Dermis microvascular lymphatic vessel endothelial cell (primary cell): ENCODE results near the gene SLC14A1. TPM values are rescaled to one million over a fixed set of nuclear protein-coding genes. Genes with fewer than 3 reads are reported as not detected.

Source experiments
- DNase-seq, 2 donors: peaks; one replicate each; pipeline versions ENCODE4 v3.0.0 to v3.0.0-alpha.2; 2010; ENCODE audit warnings: low read depth in 2 of 2
- total RNA-seq: library from RNA; depleted of rRNA; stranded (reverse); fragments of >200 nt; gene quantifications from 2 replicates; pipeline ENCODE4 v1.2.1, GENCODE V29; 2014

The SLC14A1 gene
- total RNA-seq, 1 donor from 2014 or later = not detected

DNA sequence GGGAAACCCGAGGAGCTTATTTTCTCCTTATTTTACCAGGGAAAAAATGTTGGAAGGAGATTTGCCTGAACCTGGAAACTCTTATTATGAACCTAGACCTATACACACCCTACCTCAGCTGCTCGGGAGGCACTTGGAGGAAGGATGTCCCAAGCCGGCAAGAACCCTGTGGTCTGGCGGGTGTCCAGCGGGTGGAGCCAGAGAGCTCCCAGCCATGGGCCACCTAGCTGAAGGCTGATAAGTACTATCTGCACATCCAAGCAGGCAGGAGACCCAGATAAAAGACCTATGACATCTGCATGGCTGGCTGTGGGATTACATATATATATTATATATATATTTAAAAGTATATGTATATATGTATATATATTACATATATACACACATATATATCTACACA is 1.1 kb upstream of the SLC14A1 start:
- peak; percentile 54 to 78 for DNase-seq

DNA sequence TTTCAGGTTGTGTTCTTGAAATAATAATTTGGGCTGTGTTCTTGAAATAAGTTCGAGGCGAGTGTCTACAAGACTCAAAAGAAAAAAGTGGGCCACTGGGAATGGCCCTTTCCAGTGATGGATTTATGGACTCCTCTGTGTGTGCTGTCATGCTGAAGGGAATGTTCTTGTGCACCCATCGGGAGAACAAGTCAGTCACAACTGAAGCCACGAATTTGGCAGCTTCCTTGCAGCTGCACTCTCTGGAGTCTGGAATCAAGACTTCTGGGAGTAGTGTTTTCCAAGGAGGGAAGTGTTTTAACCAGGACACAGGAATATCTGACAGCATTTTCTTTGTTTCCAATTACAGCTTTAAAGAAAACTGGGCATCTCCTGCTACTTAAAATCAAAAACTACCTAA is 620 bp downstream of the SLC14A1 start:
- no peak for DNase-seq

DNA sequence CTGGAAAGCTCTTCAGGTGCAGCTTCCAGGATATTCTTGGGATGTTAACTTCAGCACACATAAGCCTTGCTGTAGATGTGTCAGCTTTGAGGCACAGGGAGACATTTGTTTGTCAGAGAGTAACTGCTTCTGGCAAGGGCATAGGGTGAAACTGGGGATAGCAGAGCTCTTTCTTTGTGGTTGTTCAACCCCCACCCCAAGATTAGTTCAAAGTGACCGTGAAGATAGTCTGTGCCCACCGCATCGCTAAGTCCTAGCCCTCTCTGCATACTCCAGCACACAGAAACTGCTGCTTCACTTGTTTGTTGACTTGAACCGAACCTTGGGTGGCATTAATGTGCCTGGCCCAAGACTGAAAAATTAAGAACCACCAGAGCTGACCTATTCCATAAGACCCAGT is 1.4 kb downstream of the SLC14A1 start:
- no peak for DNase-seq

DNA sequence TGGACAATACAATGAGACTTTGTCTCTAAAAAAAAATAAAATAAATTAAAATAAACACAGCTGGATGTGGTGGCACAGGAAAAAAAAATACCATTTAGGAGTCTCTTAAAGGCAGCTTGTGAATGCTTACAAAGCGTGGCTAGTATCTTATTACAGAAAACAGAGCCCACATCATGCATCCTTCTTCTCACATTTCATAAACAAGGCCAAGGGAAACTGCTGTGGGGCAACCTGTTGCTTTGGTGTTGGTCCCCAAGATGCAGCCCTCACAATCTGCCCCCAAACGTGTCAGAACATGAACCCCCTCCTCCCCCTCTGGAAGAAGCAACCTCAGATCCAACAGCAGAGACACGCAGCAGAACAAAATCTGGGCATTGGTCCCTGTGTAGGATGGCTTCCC is 2.6 kb downstream of the SLC14A1 start:
- no peak for DNase-seq

DNA sequence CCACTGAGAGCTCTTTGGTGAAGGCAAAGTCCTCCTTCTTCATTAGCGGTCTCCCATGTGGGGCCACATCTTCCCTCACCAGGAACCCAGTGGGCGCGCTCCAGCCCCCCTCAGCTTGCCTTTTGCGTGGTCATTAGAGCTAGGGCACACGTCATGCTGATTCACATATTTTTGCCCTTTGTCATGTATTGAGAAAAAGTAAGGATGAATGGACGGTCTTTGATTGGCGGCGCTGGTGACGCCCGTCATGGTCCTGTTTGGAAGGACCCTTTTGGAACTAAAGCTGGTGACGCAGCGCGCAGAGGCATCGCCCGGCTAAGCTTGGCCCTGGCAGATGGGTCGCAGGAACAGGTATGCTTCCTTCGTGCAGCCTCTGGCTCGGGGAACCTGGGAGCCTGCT is 3.1 kb downstream of the SLC14A1 start:
- no peak for DNase-seq

DNA sequence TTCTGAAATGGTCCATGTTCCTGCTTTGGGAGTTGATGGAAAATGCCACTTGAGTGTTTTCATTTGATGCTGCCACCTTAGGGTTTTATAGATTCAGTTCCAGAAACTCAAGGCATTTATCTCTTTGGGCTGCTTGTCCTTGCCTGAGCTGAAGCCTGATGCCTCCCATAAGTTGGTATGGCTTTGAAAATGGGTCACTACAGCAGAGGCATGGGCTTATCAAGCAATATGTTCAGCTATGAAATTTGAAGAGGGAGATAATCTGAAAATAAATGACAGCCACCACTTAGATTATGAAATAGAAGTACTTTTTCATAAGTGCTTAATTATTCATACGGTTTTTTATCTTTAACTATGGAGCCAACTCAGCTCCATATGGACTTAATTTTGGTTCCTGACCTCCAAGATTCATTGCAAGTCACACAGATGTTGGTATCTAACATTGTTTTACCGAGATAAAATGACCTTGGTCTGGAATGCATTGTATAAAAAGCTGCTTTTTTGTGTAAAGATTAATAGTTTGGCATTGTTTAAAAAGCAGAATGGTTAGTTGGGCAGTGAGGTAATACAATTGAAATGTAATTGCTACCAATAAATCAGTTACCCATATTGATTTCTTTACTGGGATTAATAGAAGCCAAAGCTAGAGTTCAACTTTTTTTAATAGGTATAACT is 4.5 kb downstream of the SLC14A1 start:
- no peak for DNase-seq

DNA sequence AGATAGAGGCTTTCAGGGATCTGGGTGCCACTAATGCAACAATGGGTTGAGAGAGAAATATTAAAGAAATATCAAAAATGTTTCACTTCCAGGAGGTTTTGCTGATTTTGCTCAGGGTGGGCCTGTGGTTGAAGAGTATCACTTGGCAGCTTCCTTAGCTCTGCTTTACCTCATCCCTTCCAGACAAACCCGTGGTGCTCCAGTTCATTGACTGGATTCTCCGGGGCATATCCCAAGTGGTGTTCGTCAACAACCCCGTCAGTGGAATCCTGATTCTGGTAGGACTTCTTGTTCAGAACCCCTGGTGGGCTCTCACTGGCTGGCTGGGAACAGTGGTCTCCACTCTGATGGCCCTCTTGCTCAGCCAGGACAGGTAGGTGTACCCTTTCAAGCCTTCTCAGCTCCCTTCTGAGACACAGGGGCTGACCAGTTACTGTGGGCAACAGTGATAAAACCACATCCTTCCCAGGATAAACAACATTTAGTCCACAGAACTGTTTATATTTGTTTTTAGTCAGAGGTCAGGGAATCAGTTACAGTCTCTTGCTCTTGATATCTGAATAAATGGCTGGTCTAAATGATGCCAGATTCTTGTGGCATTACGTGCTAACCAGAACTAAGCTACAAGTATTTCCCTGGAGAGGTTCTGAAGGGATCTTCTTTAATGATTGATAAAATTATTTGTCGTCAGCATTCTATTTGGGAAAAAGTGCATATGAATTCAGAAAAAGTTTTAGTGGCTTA is 7.0 kb downstream of the SLC14A1 start:
- no peak for DNase-seq

DNA sequence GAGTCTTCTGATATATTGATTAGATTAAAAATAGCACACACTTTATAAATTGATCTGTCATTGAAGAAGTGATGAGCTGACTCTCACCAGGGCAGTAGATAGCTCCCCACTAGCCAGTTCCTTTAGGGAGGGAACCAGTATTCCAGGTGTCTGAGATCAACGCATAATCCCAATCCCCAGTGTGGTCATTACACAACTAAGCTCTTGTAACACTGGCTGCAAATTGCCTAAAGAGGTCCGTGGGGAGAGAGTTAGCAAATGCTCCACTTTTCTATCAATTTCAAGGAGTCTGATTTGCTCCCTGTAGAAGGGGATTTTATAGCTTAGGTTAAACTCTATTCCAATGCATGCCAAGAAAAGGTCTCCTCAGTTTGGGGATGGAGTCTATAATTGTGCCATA is 7.7 kb downstream of the SLC14A1 start:
- DNase-seq = no peak

DNA sequence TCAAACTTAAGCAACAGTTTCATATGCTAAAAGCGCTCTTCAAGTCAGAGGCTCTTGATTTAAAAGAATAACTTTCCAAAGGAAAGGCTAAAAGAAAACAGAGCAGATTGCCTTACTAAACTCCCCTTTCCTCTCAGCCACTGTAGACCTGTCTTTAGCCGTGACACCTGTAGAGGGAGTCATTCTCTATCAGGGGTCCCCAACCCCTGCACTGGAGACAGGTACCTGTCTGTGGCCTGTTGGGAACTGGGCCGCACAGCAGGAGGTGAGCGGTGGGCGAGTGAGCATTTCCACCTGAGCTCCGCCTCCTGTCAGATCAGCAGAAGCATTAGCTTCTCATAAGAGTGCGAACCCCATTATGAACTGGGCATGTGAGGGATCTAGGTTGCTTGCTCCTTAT is 9.6 kb downstream of the SLC14A1 start:
- no peak for DNase-seq

DNA sequence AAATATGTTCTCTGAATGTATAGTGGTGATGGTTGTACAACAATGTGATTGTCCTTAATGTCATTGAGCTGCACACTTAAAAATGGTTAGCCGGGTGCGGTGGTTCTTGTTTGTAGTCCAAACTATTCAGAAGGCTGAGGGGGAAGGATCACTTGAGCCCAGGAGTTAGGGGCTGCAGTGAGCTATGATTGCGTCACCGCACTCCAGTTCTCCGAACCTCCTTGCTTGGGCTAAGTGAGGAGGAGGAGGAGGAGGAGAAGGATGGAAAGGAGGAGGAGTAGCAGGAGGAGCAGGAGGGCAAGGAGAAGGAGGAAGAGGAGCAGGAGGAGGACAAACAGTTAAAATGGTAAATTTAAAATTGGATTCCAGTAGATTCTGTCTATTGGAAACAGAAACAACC is 10.5 kb downstream of the SLC14A1 start:
- no peak for DNase-seq

DNA sequence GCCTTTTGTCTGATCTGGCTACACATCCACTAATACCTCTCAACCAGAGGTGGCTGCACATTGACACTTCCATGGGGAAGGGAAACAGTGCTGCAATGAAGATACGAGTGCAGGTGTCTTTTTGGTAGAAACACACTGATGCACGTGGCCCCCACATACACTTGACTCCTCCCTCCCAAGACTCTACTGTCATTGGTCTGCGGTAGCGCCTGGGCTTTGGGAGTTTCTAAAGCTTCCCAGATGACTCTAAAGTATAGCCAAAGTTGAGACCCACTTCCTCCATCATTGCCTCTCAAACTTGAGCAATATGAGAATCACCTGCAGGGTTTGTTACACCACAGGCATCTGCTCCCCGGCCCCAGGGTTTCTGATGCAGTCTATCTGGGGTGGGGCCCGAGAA is 11.0 kb downstream of the SLC14A1 start:
- DNase-seq = no peak

DNA sequence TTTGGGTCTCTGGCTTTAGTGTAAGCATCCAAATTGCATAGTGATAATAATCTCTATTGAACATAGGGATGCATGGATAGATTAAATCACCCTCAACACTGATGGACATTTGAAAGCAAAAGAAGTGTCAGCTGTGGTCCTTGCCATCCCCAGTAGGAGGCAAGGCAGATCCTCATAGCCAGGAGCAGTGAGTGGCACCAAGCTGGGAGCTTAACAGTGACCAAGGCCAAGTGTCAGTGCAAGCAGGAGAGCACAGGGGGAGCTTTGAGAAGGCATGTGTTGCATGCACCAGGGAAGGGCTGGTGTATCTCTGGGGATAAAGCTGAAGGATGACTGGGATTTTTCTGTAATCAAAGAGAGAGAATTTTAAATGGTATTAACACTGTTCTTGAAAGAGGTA is 14.7 kb downstream of the SLC14A1 start:
- DNase-seq = no peak

DNA sequence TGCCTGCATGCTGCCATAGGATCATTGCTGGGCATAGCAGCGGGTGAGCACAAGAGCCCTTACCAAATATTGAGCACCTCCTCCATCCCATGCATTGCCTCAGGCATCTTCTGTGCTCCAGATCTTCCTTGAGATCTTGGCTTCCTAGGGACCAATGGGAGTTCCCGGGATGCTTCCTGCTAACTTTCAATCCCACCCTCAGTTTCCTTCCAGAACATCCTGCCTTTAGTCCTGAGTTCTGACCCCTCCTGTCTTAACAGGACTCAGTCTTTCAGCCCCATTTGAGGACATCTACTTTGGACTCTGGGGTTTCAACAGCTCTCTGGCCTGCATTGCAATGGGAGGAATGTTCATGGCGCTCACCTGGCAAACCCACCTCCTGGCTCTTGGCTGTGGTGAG is 15.3 kb downstream of the SLC14A1 start:
- no peak for DNase-seq

DNA sequence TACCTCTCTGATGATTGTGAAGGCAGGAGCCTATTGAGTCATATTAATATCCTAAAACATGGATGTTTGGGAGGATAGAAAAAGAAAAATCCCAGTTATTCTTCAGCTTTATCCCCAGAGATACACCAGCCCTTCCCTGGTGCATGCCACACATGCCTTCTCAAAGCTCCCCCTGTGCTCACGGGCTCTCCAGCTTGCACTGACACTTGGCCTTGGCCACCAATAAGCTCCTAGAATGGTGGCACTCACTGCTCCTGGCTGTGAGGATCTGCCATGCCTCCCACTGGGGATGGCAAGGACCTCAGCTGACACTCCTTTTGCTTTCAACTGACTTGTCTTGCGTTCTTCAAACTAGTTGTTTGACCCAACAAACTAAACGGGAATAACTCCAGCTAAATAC is 15.9 kb downstream of the SLC14A1 start:
- DNase-seq = no peak

DNA sequence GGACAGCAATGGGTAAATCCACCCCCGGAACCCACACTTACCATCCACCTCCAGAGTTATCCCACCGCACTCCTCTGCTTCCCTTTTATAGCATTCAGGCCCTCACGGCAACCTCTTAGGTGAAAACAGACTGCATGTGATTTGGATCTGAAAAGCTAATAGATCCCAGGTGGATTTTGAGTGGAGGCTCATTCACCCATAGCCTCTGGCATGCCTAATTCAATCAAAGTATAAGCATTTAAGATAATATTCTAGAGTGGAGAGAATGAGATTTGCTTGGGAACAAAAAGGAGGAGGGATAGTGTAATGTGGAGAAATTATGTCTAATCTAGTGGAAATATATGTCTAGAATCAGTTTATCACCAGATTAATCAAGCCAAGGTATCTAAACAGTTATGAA is 17.1 kb downstream of the SLC14A1 start:
- no peak for DNase-seq

DNA sequence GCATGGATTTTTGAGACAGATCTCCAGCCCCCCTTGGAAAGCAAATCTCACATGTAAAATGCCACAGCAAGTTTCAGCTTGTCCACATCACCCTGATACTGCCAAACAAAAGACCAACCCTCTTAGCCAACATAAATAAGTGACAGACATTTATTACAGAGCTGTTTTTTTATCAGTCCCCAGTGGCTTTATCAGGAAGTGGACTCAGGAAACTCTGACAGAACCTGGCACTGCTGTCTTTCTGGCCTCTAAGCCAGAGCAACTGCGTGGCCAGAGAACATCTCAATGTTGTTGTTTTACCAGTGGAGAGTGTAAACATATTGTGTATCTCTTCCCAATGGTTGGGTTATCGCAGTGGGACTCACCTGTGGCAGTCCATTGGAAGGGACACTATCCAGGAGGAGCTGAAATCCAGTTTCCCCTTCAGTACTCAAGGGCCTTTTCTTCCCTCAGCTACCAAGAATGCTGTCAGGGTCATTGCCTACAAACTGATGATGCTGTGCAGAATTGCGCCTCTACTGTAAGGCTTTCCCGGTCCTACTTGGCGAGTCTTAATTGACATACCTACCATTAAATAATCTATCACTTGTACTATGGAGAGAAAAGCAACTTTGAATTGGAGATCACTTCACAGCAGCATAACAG is 22.0 kb downstream of the SLC14A1 start:
- peak; percentile 78 to 86 for DNase-seq

DNA sequence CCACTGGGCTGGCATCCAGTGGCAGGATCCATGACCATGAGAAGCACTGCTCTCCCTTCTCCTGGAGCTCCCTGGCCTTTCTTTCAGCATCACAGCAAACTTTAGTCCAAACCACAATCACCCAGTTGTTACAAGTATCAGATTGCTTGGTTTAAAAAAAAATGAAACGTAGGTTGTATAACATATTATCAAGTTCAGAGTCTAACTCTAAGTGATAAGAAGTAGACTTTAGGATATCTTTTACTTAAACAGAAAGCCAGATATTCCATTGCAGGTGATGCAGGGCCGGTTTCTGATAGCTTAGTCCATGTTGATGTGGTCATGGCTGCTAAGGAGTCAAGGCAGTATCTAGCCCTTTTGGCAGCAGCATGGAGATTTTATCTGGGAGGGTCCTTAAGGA is 24.5 kb downstream of the SLC14A1 start:
- no peak for DNase-seq

DNA sequence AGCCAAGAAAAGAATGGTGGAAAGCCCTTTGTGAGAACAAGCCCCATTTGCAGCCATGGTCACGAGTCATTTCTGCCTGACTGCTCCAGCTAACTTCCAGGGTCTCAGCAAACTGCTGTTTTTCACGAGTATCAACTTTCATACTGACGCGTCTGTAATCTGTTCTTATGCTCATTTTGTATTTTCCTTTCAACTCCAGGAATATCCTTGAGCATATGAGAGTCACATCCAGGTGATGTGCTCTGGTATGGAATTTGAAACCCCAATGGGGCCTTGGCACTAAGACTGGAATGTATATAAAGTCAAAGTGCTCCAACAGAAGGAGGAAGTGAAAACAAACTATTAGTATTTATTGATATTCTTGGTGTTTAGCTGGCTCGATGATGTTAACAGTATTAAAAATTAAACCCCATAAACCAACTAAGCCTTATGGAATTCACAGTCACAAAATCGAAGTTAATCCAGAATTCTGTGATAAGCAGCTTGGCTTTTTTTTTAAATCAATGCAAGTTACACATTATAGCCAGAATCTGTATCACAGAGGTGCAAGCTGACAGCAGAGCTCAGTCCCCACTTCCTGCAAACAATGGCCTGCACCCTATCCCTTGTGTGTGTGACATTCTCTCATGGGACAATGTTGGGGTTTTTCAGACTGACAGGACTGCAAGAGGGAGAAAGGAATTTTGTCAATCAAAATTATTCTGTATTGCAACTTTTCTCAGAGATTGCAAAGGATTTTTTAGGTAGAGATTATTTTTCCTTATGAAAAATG is 26.1 kb downstream of the SLC14A1 start:
- DNase-seq = no peak

DNA sequence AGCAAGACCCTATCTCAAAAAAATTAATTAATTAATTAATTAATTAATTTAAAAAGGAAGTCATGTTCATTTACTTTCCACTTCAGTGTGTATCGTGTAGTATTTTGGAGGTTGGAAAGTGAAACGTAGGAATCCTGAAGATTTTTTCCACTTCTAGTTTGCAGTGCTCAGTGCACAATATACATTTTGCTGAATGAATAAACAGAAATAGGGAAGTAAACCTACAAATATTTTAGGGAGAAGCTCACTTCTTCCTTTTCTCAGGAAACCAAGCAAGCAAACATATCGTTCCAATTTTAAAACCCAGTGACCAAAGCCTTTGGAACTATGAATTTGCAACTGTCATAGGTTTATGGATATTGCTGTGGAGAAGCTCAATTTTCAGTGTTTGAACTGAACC is 27.8 kb downstream of the SLC14A1 start:
- no peak for DNase-seq

DNA sequence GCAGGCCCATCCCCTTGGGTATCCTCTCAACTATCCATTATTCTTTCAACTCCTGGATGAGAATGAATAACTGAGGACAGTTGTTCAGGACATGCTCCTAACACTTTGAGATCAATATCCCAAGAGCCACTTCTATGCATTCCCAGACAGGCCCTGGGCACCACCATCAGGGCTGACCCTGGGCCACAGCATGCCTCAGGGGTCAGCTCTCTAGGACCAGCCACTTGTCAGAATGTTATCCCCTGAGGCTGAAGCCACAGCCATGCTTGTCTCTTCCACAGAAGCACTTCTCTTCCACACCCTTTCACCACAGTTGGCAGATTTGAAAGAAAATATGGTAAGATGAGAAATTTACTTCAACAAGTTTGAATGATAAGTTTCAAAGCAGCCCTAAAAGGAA is 28.7 kb downstream of the SLC14A1 start:
- no peak for DNase-seq

DNA sequence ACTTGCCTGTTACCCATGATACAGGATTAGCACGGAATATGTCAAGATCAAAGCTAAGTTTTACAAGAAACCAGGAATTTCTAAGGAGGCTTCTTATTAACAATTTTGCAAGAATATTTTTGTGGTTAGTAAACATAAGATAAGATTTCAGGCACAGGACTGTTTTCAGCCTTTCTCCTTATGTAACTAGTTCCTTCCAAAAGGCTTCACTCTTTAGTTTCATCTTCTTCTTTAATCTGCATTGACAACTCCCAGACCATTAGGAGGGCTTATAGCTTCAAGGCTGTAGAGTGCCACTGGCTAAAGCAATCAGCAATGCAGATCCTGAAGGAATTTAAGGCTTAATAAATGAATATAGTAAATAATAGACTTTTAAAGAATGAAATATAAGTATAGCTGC is 29.3 kb downstream of the SLC14A1 start:
- DNase-seq = no peak

DNA sequence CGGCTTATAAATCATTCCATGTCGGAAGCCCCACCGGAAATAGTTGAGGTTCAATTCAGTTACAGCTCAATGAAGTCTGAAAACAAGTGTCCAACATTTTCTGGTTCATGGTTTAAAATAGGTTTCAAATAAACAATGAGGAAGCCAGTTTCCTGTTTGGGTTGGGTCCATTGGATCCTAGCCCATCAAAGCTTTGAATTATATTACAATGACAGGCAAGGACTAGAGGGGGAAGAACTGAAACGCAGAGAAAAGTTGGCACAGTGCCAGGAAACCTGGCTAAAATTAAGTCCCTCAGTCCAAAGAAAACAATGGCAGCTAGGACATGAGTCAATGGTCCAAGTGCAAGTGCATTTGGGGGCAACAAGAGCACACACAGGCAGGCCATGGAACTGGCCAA is 32.0 kb downstream of the SLC14A1 start:
- DNase-seq = peak; percentile 99 to 100
